ENCODE measurements around the gene CFD.
"Not testable (repeated sequence)": the region's sequence is repeated elsewhere in the genome, so short reads cannot be mapped to it uniquely, and the experiment has no call there.

CFD gene

GRCh38 chr19:888581-889385 is 29.3 kb downstream of the CFD start:
- DNase-seq (ENCODE audit: low read depth) = no peak

GRCh38 chr19:889662-890295 is 30.3 kb downstream of the CFD start:
- no peak for DNase-seq (ENCODE audit: low read depth)

GRCh38 chr19:890831-891230 is 31.4 kb downstream of the CFD start:
- no peak for DNase-seq (ENCODE audit: low read depth)

GRCh38 chr19:891421-892200 is 32.1 kb downstream of the CFD start:
- DNase-seq (ENCODE audit: low read depth) = not testable (repeated sequence)

GRCh38 chr19:892243-892893 is 32.9 kb downstream of the CFD start:
- no peak for DNase-seq (ENCODE audit: low read depth)

GRCh38 chr19:892894-893689 is 33.6 kb downstream of the CFD start, which contains the start of the genes MED16 and RNU6-9:
TSS of gene MED16 (minus strand) at chr19:893187. CDS start at chr19:891131, 2,056 bp downstream.
TSS of gene RNU6-9 (plus strand) at chr19:893484.
- peak; percentile 87 for DNase-seq (ENCODE audit: low read depth)

GRCh38 chr19:896434-896833 is 37.0 kb downstream of the CFD start:
- DNase-seq (ENCODE audit: low read depth) = no peak

GRCh38 chr19:896999-897398 is 37.5 kb downstream of the CFD start:
- no peak for DNase-seq (ENCODE audit: low read depth)

- no peak for DNase-seq (ENCODE audit: low read depth)
Observed at GRCh38 chr19:897442-898039, 38.1 kb downstream of the CFD start.

GRCh38 chr19:898663-899062 is 39.2 kb downstream of the CFD start:
- no peak for DNase-seq (ENCODE audit: low read depth)

- DNase-seq (ENCODE audit: low read depth) = no peak
Observed at GRCh38 chr19:899336-900042, 40.0 kb downstream of the CFD start.

- no peak for DNase-seq (ENCODE audit: low read depth)
Observed at GRCh38 chr19:900043-900301, 40.5 kb downstream of the CFD start.

- DNase-seq (ENCODE audit: low read depth) = no peak
Observed at GRCh38 chr19:900302-901111, 41.0 kb downstream of the CFD start.

GRCh38 chr19:901216-902092 is 42.0 kb downstream of the CFD start:
- DNase-seq (ENCODE audit: low read depth) = no peak

- no peak for DNase-seq (ENCODE audit: low read depth)
Observed at GRCh38 chr19:902093-902370, 42.6 kb downstream of the CFD start.

- no peak for DNase-seq (ENCODE audit: low read depth)
Observed at GRCh38 chr19:902446-903226, 43.2 kb downstream of the CFD start.

- DNase-seq (ENCODE audit: low read depth) = no peak
Observed at GRCh38 chr19:903266-903797, 43.9 kb downstream of the CFD start.

GRCh38 chr19:904545-904944 is 45.1 kb downstream of the CFD start:
- DNase-seq (ENCODE audit: low read depth) = no peak
